ENCODE results near the gene NQO1. TPM values are rescaled to one million over a fixed set of nuclear protein-coding genes. Genes with fewer than 3 reads are reported as not detected.

Gene NQO1
- total and polyA plus RNA-seq, 9 of the 15 experiments (the other 6 are each of a cell fraction or from before 2014, with no cell fraction given) = 96.7 to 198 (median 122) TPM

GRCh38 chr16:69761983-69762813, 35.8 kb upstream of the NQO1 start, which contains the start of gene WWP2 (continued):
- TF ChIP-seq ZNF407 (IDR thresholded peaks at IDR 0.05; ENCODE audit: low read depth) (no peak), ZBTB33 (CRISPR knock-in tag; IDR thresholded peaks at IDR 0.05) (0 out of 2 replicates have a peak, but pooled peaks have one; percentile 8), FOXJ2 (tag; IDR thresholded peaks at IDR 0.05) (peak; percentile 41; the same call in 1 of the 2 replicates), PURB (CRISPR knock-in tag; IDR thresholded peaks at IDR 0.05; ENCODE audit: low read depth) (no peak), ZNF24 (IDR thresholded peaks at IDR 0.05) (no peak), ZNF655 (CRISPR knock-in tag; IDR thresholded peaks at IDR 0.05) (no peak), POLR2H (tag; IDR thresholded peaks at IDR 0.05; ENCODE audit: low read depth) (peak; percentile 69; the same call in 1 of the 2 replicates), POLR2G (IDR thresholded peaks at IDR 0.05; ENCODE audit: low read depth, low read length) (peak; percentile 89), SRSF3 (IDR thresholded peaks at IDR 0.05; ENCODE audit: insufficient read depth, low read length) (no peak), FOXP4 (CRISPR knock-in tag; IDR thresholded peaks at IDR 0.05; ENCODE audit: borderline replicate concordance) (no peak), SNRNP70 (optimal IDR thresholded peaks at IDR 0.05; ENCODE audit: low read depth, low read length) (no peak)

Measured in K562 (cell line).